MCF 10A (cell line): ENCODE results near the gene RPL36AL. TPM values are rescaled to one million over a fixed set of nuclear protein-coding genes. Genes with fewer than 3 reads are reported as not detected.

Source experiments
- BruUV-seq: library from RNA; stranded (reverse); fragments of 400-500 nt; replicated peaks from 2 replicates; lab custom pipeline; 2021; lab: Mats Ljungman, UMichigan
- CTCF ChIA-PET: fragments of 300-600 bp; sonication (Branson Sonifier 250); formaldehyde crosslinking; extraction: SDS; loops from one replicate; lab custom pipeline; 2021; ENCODE audit warnings: antibody characterized with exemption, inconsistent platforms; lab: Yijun Ruan, JAX
- POLR2A ChIA-PET: fragments of 300-600, 350-650 bp; sonication (Branson Sonifier 250); formaldehyde crosslinking; extraction: SDS; loops from one replicate; lab custom pipeline; 2020; ENCODE audit warnings: antibody characterized with exemption, inconsistent platforms; lab: Yijun Ruan, JAX
- DNase-seq: peaks from one replicate; pipeline ENCODE4 v3.0.0-alpha.2; 2018; ENCODE audit not compliant: unreplicated experiment
- H3K27ac Mint-ChIP-seq: one replicate; pipeline ENCODE4 v1.8.0; 2022; ENCODE audit warnings: mild to moderate bottlenecking, low read depth, mixed read lengths; ENCODE audit not compliant: unreplicated experiment
- H3K27me3 Mint-ChIP-seq: one replicate; pipeline ENCODE4 v1.8.0; 2022; ENCODE audit warnings: mixed read lengths; ENCODE audit not compliant: insufficient read depth, unreplicated experiment
- H3K36me3 Mint-ChIP-seq: one replicate; pipeline ENCODE4 v1.8.0; 2022; ENCODE audit warnings: mild to moderate bottlenecking, moderate library complexity, mixed read lengths; ENCODE audit not compliant: insufficient read depth, unreplicated experiment
- H3K4me1 Mint-ChIP-seq: one replicate; pipeline ENCODE4 v1.8.0; 2022; ENCODE audit warnings: mixed read lengths; ENCODE audit not compliant: insufficient read depth, unreplicated experiment
- H3K4me3 Mint-ChIP-seq: one replicate; pipeline ENCODE4 v1.8.0; 2022; ENCODE audit warnings: mild to moderate bottlenecking, moderate library complexity, mixed read lengths; ENCODE audit not compliant: unreplicated experiment
- H3K9me3 Mint-ChIP-seq: one replicate; pipeline ENCODE4 v1.8.0; 2022; ENCODE audit warnings: mixed read lengths; ENCODE audit not compliant: unreplicated experiment
- intact Hi-C: fragments of 100-400 bp; cut with micrococcal nuclease; formaldehyde crosslinking; loops from 2 replicates; pipeline ENCODE4 v1.14.1; 2022
- total RNA-seq: library from RNA; stranded (reverse); gene quantifications from 2 replicates; pipeline ENCODE4 v1.2.3, GENCODE V29; 2022
- TF ChIP-seq, protein P1 (sequence below): fragments of 200-600 bp; IDR thresholded peaks from one replicate; pipeline ENCODE4 v1.8.0; 2022; ENCODE audit warnings: antibody characterized with exemption, mild to moderate bottlenecking; ENCODE audit not compliant: unreplicated experiment

RPL36AL gene
- total RNA-seq, 1 experiment from 2014 or later, result 257 TPM

GRCh38 chr14:49640540-49641417 lies 20.4 kb upstream of the RPL36AL start:
- ChIA-PET POLR2A (interaction anchor here (0.6 to 1.2 kb wide), 3 partner anchors 21 to 126 kb away, joined by 3 read pairs; partner anchors contain the start of genes RPL36AL and RPS29), CTCF (interaction anchor here (0.6 to 1.3 kb wide), 2 partner anchors 19 to 129 kb away, joined by 3 to 4 read pairs; no protein-coding TSS in a partner anchor)
- Mint-ChIP-seq H3K27ac (no peak overlapping the region), H3K27me3 (no peaks in the 10 kb centered on the region), H3K36me3 (peaks cover 46% of the 10 kb centered on the region), H3K4me1 (peaks cover 27% of the 10 kb centered on the region), H3K9me3 (no peaks in the 10 kb centered on the region), H3K4me3 (no peak overlapping the region)
- TF ChIP-seq, protein P1, sequence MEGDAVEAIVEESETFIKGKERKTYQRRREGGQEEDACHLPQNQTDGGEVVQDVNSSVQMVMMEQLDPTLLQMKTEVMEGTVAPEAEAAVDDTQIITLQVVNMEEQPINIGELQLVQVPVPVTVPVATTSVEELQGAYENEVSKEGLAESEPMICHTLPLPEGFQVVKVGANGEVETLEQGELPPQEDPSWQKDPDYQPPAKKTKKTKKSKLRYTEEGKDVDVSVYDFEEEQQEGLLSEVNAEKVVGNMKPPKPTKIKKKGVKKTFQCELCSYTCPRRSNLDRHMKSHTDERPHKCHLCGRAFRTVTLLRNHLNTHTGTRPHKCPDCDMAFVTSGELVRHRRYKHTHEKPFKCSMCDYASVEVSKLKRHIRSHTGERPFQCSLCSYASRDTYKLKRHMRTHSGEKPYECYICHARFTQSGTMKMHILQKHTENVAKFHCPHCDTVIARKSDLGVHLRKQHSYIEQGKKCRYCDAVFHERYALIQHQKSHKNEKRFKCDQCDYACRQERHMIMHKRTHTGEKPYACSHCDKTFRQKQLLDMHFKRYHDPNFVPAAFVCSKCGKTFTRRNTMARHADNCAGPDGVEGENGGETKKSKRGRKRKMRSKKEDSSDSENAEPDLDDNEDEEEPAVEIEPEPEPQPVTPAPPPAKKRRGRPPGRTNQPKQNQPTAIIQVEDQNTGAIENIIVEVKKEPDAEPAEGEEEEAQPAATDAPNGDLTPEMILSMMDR, result no peak
- DNase-seq, result no peak
- intact Hi-C loops, result no loop called here
- no TSS peak for BruUV-seq

GRCh38 chr14:49637534-49638078 lies 17.2 kb upstream of the RPL36AL start:
- H3K4me3 Mint-ChIP-seq, result peak overlapping the region; percentile 95
- H3K4me1 Mint-ChIP-seq, result peaks cover 26% of the 10 kb centered on the region
- no peak for DNase-seq
- ChIA-PET POLR2A (interaction anchor here (0.6 to 9.1 kb wide), 6 partner anchors 9 to 132 kb away, joined by 3 to 280 read pairs (median 4); partner anchors contain the start of genes KLHDC2, MGAT2 and RPL36AL), CTCF (interaction anchor here (0.5 to 1.2 kb wide), 5 partner anchors 14 to 680 kb away, joined by 3 to 7 read pairs (median 3); no protein-coding TSS in a partner anchor)
- peaks cover 44% of the 10 kb centered on the region for H3K36me3 Mint-ChIP-seq
- BruUV-seq, result no TSS peak
- no peaks in the 10 kb centered on the region for H3K9me3 Mint-ChIP-seq
- TF ChIP-seq, protein P1, result no peak
- intact Hi-C loops, result no loop called here
- no peaks in the 10 kb centered on the region for H3K27me3 Mint-ChIP-seq
- no peak overlapping the region for H3K27ac Mint-ChIP-seq

DNA sequence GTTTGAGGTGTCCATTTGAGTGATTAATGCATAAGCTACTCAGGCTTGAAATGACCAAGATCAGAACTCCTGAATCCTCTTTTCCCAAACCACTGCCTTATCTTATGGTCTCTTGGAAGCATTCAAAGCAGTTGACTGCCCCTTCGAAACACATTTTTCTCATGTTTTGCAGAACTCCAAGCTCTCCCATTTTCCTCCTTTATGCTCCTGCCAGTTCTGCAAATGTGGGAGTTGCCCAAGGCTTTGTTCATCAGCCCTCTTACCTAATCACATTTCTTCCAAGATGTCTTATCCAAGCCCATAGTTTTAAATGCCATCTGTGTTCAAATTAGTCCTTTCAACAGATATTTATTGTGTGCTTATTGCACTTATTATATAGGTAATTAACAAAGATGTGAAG lies 16.4 kb upstream of the RPL36AL start:
- Mint-ChIP-seq H3K4me3 (peak overlapping the region; percentile 95), H3K27me3 (no peaks in the 10 kb centered on the region), H3K4me1 (peaks cover 19% of the 10 kb centered on the region), H3K9me3 (no peaks in the 10 kb centered on the region), H3K36me3 (peaks cover 44% of the 10 kb centered on the region), H3K27ac (no peak overlapping the region)
- CTCF ChIA-PET, result interaction anchor here (0.5 to 0.6 kb wide), 2 partner anchors 31 to 131 kb away, joined by 4 read pairs; partner anchors contain the start of gene KLHDC2
- no TSS peak for BruUV-seq
- POLR2A ChIA-PET, result interaction anchor here (0.6 to 9.1 kb wide), 6 partner anchors 14 to 174 kb away, joined by 3 to 280 read pairs (median 4); partner anchors contain the start of genes KLHDC2, MGAT2, RPL36AL and RPS29
- TF ChIP-seq, protein P1, result no peak
- no peak for DNase-seq
- intact Hi-C loops, result no loop called here
